Measurements from ENCODE around the gene NDST1. TPM values are rescaled to one million over a fixed set of nuclear protein-coding genes. Genes with fewer than 3 reads are reported as not detected.

Gene NDST1
- total RNA-seq, 6 experiments from 2014 or later, result 38.1 to 97.5 (median 76.0) TPM

DNA sequence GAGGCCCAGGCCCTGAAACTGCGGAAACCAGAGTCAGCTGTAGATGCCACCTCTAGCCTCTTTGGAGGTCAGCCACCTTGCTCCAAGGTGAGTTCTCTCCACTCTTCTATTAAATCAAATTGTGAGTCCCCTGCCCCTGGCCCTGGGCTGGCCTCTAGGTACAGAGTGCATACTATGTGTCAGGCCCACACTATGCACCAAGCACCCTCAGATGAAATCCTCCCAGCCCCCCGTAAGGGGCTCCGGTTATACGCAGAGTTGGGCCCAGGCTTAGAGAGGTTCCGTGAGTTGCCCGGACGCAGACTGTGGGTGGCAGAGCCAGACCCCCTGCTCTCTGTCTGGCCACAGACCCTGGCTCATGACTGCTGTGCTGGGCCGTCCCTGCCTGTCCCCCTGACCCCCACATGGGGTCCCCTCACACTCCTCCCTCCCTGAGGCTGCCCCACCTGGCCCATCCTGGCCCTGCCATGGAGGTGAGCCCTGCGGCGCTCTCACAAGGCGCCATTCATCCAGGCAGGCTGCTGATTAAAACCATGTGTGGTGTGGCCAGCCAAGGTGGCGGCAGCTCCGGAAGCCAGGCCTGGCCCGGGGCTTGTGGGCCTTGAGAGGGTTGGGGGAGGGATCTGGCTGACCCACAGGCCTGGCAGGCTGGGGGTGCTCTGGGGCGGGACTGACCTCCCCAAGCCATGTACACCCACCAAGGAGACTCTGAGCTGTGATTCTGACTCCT, 67.1 kb downstream of the NDST1 start:
- H3K9me3 ChIP-seq, result no peaks in the 10 kb centered on the region
- TF ChIP-seq, protein P1, sequence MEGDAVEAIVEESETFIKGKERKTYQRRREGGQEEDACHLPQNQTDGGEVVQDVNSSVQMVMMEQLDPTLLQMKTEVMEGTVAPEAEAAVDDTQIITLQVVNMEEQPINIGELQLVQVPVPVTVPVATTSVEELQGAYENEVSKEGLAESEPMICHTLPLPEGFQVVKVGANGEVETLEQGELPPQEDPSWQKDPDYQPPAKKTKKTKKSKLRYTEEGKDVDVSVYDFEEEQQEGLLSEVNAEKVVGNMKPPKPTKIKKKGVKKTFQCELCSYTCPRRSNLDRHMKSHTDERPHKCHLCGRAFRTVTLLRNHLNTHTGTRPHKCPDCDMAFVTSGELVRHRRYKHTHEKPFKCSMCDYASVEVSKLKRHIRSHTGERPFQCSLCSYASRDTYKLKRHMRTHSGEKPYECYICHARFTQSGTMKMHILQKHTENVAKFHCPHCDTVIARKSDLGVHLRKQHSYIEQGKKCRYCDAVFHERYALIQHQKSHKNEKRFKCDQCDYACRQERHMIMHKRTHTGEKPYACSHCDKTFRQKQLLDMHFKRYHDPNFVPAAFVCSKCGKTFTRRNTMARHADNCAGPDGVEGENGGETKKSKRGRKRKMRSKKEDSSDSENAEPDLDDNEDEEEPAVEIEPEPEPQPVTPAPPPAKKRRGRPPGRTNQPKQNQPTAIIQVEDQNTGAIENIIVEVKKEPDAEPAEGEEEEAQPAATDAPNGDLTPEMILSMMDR (IDR thresholded peaks at IDR 0.05), result no peak
- no peak for TF ChIP-seq POLR2A (IDR thresholded peaks at IDR 0.05)
- H3K4me1 ChIP-seq, result no peaks in the 10 kb centered on the region
- no peak overlapping the region for H3K4me3 ChIP-seq
- intact Hi-C loops (cut with DNase I), result loop anchor here in 1 of 2 donors (5.0 kb wide), 1 partner anchor 77 kb away; no protein-coding TSS in a partner anchor
- DNase-seq (no peak), ATAC-seq (no peak)
- no peaks in the 10 kb centered on the region for H3K27me3 ChIP-seq
- H3K27ac ChIP-seq, result no peak overlapping the region
- H3K36me3 ChIP-seq, result no peaks in the 10 kb centered on the region
- no CpG with 5 or more reads among the region's 15 CpGs for WGBS (ENCODE audit: insufficient coverage, low coverage, low lambda C conversion rate, missing lambda C conversion rate)

DNA sequence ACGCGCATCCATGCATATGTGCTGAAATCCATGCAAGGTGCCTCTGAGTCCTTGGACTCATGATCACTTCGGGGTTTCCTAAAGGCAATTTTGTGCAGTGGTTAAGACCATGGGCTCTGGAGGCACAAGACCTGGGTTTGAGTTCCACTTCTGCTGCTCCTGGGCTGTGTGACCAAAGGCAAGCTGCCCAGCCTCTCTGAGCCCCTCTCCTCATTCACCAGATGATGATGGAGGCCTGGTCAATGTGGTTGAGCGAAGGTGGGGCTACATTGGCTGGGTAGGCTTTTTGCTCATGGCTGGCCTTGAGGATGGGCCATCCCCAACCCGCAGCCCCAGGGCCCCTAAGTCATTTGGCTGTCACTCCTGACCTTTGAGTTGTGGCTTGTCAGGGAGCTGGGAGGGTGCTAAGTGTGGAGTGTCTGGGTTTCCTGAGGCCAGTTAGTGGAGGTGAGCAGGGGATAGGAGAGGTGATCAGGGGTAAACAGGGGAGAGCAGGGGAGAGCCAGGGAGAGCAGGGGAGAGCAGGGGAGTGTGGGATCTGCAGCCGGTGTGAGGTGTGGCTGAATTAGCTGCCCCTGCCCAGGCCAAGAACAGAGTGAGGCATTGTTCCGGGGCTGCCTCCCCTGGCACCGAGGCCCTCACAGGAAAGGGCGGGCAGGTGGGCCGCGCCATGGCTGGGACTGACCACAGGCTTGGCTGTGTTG, 68.0 kb downstream of the NDST1 start:
- H3K27me3 ChIP-seq, result no peaks in the 10 kb centered on the region
- H3K4me1 ChIP-seq, result peaks cover 0 to 3% (median 0%) of the 10 kb centered on the region in 4 donors
- no peak overlapping the region for H3K27ac ChIP-seq
- 97% methylated on average over 4 of the region's 11 CpGs for WGBS (ENCODE audit: insufficient coverage, low coverage, low lambda C conversion rate, missing lambda C conversion rate)
- H3K4me3 ChIP-seq, result no peak overlapping the region
- intact Hi-C loops (cut with DNase I), result loop anchor here in 1 of 2 donors (5.0 kb wide), 1 partner anchor 76 kb away; no protein-coding TSS in a partner anchor
- no peak for ATAC-seq
- H3K36me3 ChIP-seq, result no peaks in the 10 kb centered on the region
- TF ChIP-seq, protein P1 (IDR thresholded peaks at IDR 0.05), result no peak
- no peak for TF ChIP-seq POLR2A (IDR thresholded peaks at IDR 0.05)
- H3K9me3 ChIP-seq, result no peaks in the 10 kb centered on the region
- no peak for DNase-seq

DNA sequence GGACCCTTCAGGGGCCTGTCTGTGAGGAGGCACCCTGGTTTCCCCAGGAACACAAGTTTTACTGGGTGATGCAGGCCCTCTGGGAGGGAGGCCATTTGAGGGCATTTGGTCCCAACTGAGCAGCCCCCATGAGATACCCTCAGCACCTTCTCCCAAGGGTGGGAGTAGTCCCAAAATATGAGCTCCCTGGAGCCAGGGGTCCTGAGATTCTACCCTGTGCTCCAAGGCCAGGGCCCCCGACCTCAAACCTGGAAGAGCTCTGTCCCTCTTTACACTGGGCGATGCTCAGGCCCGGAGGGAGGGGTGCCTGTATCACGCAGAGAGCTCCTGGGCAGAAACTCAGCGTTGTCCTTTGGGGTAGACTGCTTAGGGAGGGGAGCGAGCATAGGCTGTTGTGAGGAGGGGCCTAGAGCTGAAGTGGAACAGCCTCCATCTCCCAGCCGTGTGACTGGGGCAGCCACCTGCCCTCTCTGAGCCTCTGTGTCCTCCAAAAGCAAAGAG, 68.6 kb downstream of the NDST1 start:
- Histone ChIP-seq H3K36me3 (no peaks in the 10 kb centered on the region), H3K27me3 (no peaks in the 10 kb centered on the region), H3K9me3 (no peaks in the 10 kb centered on the region), H3K4me1 (peaks cover 0 to 9% (median 2%) of the 10 kb centered on the region in 4 donors), H3K27ac (no peak overlapping the region), H3K4me3 (no peak overlapping the region)
- WGBS (ENCODE audit: insufficient coverage, low coverage, low lambda C conversion rate, missing lambda C conversion rate), result 95% methylated on average over 4 of the region's 7 CpGs
- ATAC-seq (no peak), DNase-seq (no peak)
- intact Hi-C loops (cut with DNase I), result loop anchor here in 1 of 2 donors (5.0 kb wide), 1 partner anchor 76 kb away; no protein-coding TSS in a partner anchor
- TF ChIP-seq, protein P1 (IDR thresholded peaks at IDR 0.05), result no peak
- TF ChIP-seq POLR2A (IDR thresholded peaks at IDR 0.05), result no peak

DNA sequence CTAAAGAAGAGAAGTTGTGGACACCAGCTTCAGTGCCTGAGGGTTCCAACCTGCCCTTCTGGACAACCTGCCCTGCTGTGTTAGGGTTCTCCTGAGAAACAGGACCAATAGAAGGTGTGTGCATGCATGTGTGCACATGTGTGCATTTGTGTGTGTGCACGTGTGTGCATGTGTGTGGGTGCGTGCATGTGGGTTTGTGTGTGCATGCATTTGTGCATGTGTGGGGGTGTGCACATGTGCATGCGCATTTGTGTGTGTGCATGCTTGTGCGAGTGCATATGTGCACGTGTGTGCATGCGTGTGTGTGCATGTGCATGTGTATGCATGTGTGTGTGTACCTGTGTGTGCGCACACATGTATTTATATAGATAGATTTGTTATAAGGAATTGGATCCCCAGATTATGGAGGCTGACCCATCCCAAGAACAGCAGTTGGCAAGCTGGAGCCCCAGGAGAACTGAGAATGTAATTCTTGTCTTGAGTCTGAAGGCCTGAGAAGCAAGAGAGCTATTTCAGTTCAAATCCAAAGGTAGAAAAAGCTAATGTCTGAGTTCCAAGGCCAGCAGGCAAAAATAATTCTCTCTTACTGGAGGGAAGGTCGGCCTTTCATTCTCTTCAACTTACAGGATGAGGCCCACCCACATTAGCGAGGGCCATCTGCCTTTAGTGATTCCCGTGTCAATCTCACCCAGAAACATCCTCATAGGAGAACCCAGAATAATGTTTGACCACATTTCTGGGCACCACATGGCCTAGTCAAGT, 69.6 kb downstream of the NDST1 start:
- no peaks in the 10 kb centered on the region for H3K36me3 ChIP-seq
- no peak overlapping the region for H3K4me3 ChIP-seq
- no peak overlapping the region for H3K27ac ChIP-seq
- WGBS (ENCODE audit: insufficient coverage, low coverage, low lambda C conversion rate, missing lambda C conversion rate), result no CpG with 5 or more reads among the region's 10 CpGs
- ATAC-seq (no peak), DNase-seq (no peak)
- H3K9me3 ChIP-seq, result no peaks in the 10 kb centered on the region
- peaks cover 0 to 18% (median 6%) of the 10 kb centered on the region in 4 donors for H3K4me1 ChIP-seq
- no peaks in the 10 kb centered on the region for H3K27me3 ChIP-seq
- TF ChIP-seq, protein P1 (IDR thresholded peaks at IDR 0.05), result no peak
- TF ChIP-seq POLR2A (IDR thresholded peaks at IDR 0.05), result no peak
- intact Hi-C loops (cut with DNase I), result loop anchor here in 1 of 2 donors (5.0 kb wide), 1 partner anchor 75 kb away; no protein-coding TSS in a partner anchor
